HepG2 (cell line): ENCODE measurements around the gene DHX58. TPM values are rescaled to one million over a fixed set of nuclear protein-coding genes. Genes with fewer than 3 reads are reported as not detected.

Experiments used
- ARNTL ChIP-seq: sonication (generic); formaldehyde crosslinking; IDR thresholded peaks from 2 replicates; pipeline ENCODE4 v1.4.0; 2020; ENCODE audit warnings: mild to moderate bottlenecking, missing genetic modification reagents
- HNRNPUL1 ChIP-seq: fragments of 200-400 bp; formaldehyde crosslinking; IDR thresholded peaks from 2 replicates; pipeline ENCODE4 v1.6.1; 2017; ENCODE audit warnings: low read depth, mild to moderate bottlenecking, low read length, moderate library complexity
- KAT8 ChIP-seq: IDR thresholded peaks from 2 replicates; pipeline ENCODE4 v1.6.1; 2016; ENCODE audit warnings: missing genetic modification reagents, missing compliant biosample characterization
- NKX3-1 ChIP-seq: sonication (generic); formaldehyde crosslinking; IDR thresholded peaks from 2 replicates; pipeline ENCODE4 v1.5.0; 2020; ENCODE audit warnings: missing genetic modification reagents
- NPAS2 ChIP-seq: sonication (generic); formaldehyde crosslinking; IDR thresholded peaks from 2 replicates; pipeline ENCODE4 v1.8.0; 2022; ENCODE audit warnings: mild to moderate bottlenecking, missing genetic modification reagents, borderline replicate concordance
- POLR2A ChIP-seq, 2 experiments: IDR thresholded peaks; 2 replicates each; pipeline ENCODE4 v1.6.1; 2011; ENCODE audit warnings: low read depth in 2 of 2, low read length in 2 of 2, mild to moderate bottlenecking in 1 of 2, moderate library complexity in 1 of 2; ENCODE audit not compliant: insufficient read depth in 1 of 2
- POLR2AphosphoS5 ChIP-seq: IDR thresholded peaks from 2 replicates; pipeline ENCODE4 v1.6.1; 2012; ENCODE audit warnings: low read depth, low read length
- SMAD1 ChIP-seq: sonication (generic); formaldehyde crosslinking; IDR thresholded peaks from 2 replicates; pipeline ENCODE4 v1.4.0; 2020; ENCODE audit warnings: missing genetic modification reagents, low read depth, mild to moderate bottlenecking, borderline replicate concordance
- TAF15 ChIP-seq: fragments of 200-400 bp; formaldehyde crosslinking; IDR thresholded peaks from one replicate; pipeline ENCODE4 v1.6.1; 2018; ENCODE audit warnings: mild to moderate bottlenecking, low read depth, low read length; ENCODE audit not compliant: poor library complexity, severe bottlenecking
- XRCC5 ChIP-seq: fragments of 200-400 bp; formaldehyde crosslinking; optimal IDR thresholded peaks from 2 replicates; pipeline ENCODE3; 2017; ENCODE audit warnings: mild to moderate bottlenecking, low read length
- ZBTB7A ChIP-seq: sonication (generic); formaldehyde crosslinking; IDR thresholded peaks from 2 replicates; pipeline ENCODE4 v1.8.0; 2022; ENCODE audit warnings: mild to moderate bottlenecking, missing genetic modification reagents
- ZNF121 ChIP-seq: sonication (generic); formaldehyde crosslinking; IDR thresholded peaks from 2 replicates; pipeline ENCODE4 v1.5.0; 2020; ENCODE audit warnings: mild to moderate bottlenecking, missing genetic modification reagents
- ZNF546 ChIP-seq: sonication (generic); formaldehyde crosslinking; conservative IDR thresholded peaks from 2 replicates; pipeline ENCODE4 v1.8.1; 2023; ENCODE audit warnings: mild to moderate bottlenecking, missing genetic modification reagents
- ZNF7 ChIP-seq: IDR thresholded peaks from 2 replicates; pipeline ENCODE4 v1.6.1; 2016; ENCODE audit warnings: missing biosample characterization, missing genetic modification reagents
- polyA plus RNA-seq, 8 experiments: library from polyadenylated mRNA; depleted of rRNA in 3 of 8; stranded (reverse) in 7 of 8; unstranded in 1 of 8; fragments of >200 nt; fragmentation: Illumina TruSeq in 4 of 8; extraction: Trizol in 4 of 8; gene quantifications; 2 replicates each; pipeline versions ENCODE4 v1.2.1 to v1.2.3, GENCODE V29; 2011 to 2016; ENCODE audit warnings: low read depth in 4 of 8, missing spikeins in 1 of 8, mixed read lengths in 1 of 8; ENCODE audit not compliant: insufficient read depth in 1 of 8
- total RNA-seq, 5 experiments: library from RNA; depleted of rRNA; stranded (reverse); fragments of >200 nt; fragmentation: Illumina TruSeq; extraction: Trizol; gene quantifications; 2 replicates each; pipeline ENCODE4 v1.2.3, GENCODE V29; 2016; ENCODE audit warnings: low read depth in 1 of 5
- TF ChIP-seq, protein P1 (sequence below): IDR thresholded peaks from 2 replicates; pipeline ENCODE4 v1.6.1; 2012; ENCODE audit warnings: low read length, improper control_type of control experiment
- TF ChIP-seq, protein P2 (sequence below): sonication (generic); formaldehyde crosslinking; IDR thresholded peaks from 2 replicates; pipeline ENCODE4 v1.4.0; 2020; ENCODE audit warnings: mild to moderate bottlenecking, missing genetic modification reagents
- TF ChIP-seq, protein P3 (sequence below): sonication (generic); formaldehyde crosslinking; IDR thresholded peaks from 2 replicates; pipeline ENCODE4 v1.8.1; 2023; ENCODE audit warnings: mild to moderate bottlenecking, missing genetic modification reagents, borderline replicate concordance
- TF ChIP-seq, protein P4 (sequence below): sonication (generic); formaldehyde crosslinking; IDR thresholded peaks from 2 replicates; pipeline ENCODE4 v1.5.0; 2020; ENCODE audit warnings: mild to moderate bottlenecking, missing genetic modification reagents
- TF ChIP-seq, protein P5 (sequence below): sonication (generic); formaldehyde crosslinking; IDR thresholded peaks from 2 replicates; pipeline ENCODE4 v1.5.1; 2020; ENCODE audit warnings: mild to moderate bottlenecking, moderate library complexity, missing genetic modification reagents

DHX58 gene
- total and polyA plus RNA-seq, 2 of the 13 experiments (the other 11 are each of a cell fraction or from before 2014, with no cell fraction given), result 6.7 to 7.8 TPM

DNA sequence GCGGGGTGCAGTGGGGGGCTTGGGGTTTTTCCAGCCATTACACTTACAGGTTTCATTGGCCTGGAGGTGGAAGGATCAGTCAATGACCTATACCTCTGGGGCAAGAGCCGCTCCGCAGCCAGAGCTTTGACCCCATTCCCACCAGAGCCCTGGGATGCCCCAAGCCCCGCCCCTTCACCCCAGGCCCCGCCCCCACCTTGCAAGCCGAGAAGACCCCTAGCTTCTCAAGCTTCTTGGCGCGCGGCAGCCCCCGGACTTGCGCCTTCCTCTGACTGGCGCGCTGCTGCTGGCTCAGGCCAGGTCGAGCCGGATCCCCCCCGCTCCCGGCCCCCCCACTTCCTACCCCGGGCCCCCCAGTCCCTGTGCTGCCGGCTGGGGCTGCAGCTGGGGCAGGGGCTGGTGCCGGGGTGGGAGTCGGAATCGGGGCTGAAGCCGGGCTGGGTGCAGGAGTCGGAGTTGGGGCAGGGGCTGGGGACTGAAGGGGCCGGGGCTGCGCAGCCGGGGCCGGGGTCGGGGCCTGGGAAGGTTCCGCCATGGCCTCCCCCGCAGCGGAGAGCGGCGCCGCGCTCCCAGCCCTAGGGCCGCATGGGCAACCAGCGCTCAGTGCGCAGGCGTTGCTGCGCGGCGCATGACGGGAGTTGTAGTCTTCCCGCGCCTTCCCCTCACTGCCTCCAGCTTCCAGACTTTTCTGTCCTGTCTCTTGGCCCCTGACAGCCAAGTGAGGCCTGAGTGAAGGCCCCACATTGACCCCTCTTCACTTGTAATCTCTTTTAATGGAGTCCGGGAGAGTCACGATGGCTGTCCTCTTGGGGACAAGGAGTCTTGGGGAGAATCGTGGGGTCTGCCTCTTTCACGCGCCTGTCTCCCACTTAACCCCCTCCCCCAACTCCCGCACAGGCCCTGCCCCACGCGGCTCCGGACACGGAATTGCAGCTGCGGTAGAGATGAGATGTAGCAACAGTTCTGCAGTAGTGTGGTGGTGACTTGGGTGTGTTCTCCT, 8.6 kb upstream of the DHX58 start, which contains the start of gene KAT2A (continued):
- TF ChIP-seq, protein P1, sequence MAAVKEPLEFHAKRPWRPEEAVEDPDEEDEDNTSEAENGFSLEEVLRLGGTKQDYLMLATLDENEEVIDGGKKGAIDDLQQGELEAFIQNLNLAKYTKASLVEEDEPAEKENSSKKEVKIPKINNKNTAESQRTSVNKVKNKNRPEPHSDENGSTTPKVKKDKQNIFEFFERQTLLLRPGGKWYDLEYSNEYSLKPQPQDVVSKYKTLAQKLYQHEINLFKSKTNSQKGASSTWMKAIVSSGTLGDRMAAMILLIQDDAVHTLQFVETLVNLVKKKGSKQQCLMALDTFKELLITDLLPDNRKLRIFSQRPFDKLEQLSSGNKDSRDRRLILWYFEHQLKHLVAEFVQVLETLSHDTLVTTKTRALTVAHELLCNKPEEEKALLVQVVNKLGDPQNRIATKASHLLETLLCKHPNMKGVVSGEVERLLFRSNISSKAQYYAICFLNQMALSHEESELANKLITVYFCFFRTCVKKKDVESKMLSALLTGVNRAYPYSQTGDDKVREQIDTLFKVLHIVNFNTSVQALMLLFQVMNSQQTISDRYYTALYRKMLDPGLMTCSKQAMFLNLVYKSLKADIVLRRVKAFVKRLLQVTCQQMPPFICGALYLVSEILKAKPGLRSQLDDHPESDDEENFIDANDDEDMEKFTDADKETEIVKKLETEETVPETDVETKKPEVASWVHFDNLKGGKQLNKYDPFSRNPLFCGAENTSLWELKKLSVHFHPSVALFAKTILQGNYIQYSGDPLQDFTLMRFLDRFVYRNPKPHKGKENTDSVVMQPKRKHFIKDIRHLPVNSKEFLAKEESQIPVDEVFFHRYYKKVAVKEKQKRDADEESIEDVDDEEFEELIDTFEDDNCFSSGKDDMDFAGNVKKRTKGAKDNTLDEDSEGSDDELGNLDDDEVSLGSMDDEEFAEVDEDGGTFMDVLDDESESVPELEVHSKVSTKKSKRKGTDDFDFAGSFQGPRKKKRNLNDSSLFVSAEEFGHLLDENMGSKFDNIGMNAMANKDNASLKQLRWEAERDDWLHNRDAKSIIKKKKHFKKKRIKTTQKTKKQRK, result no peak
- TF ChIP-seq ZNF546 (CRISPR knock-in tag), result peak; percentile 43; the same call in 1 of the 2 replicates
- no peak for TF ChIP-seq ZNF121 (CRISPR knock-in tag)
- TF ChIP-seq TAF15, result no peak
- TF ChIP-seq ZNF7, result no peak
- TF ChIP-seq, protein P2, sequence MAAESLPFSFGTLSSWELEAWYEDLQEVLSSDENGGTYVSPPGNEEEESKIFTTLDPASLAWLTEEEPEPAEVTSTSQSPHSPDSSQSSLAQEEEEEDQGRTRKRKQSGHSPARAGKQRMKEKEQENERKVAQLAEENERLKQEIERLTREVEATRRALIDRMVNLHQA, result no peak
- TF ChIP-seq NPAS2, result no peak
- TF ChIP-seq, protein P3, sequence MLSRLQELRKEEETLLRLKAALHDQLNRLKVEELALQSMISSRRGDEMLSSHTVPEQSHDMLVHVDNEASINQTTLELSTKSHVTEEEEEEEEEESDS, result no peak
- TF ChIP-seq, protein P4, sequence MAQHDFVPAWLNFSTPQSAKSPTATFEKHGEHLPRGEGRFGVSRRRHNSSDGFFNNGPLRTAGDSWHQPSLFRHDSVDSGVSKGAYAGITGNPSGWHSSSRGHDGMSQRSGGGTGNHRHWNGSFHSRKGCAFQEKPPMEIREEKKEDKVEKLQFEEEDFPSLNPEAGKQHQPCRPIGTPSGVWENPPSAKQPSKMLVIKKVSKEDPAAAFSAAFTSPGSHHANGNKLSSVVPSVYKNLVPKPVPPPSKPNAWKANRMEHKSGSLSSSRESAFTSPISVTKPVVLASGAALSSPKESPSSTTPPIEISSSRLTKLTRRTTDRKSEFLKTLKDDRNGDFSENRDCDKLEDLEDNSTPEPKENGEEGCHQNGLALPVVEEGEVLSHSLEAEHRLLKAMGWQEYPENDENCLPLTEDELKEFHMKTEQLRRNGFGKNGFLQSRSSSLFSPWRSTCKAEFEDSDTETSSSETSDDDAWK (CRISPR knock-in tag), result no peak
- no peak for TF ChIP-seq HNRNPUL1
- 0 out of 2 replicates have a peak, but pooled peaks have one; percentile 38 for TF ChIP-seq NKX3-1 (CRISPR knock-in tag)
- 0 out of 2 replicates have a peak, but pooled peaks have one; percentile 15 for TF ChIP-seq ARNTL (CRISPR knock-in tag)
- TF ChIP-seq XRCC5, result peak; percentile 24
- no peak; the same call in 1 of the 2 replicates for TF ChIP-seq KAT8 (CRISPR knock-in tag)
- peak; percentile 76 to 95 for TF ChIP-seq POLR2A (IDR thresholded peaks at IDR 0.05; ENCODE audit: insufficient read depth in 1 of 2, low read depth in 2 of 2, low read length in 2 of 2)
- TF ChIP-seq POLR2AphosphoS5, result peak; percentile 88
- no peak for TF ChIP-seq SMAD1 (CRISPR knock-in tag)
- TF ChIP-seq, protein P5, sequence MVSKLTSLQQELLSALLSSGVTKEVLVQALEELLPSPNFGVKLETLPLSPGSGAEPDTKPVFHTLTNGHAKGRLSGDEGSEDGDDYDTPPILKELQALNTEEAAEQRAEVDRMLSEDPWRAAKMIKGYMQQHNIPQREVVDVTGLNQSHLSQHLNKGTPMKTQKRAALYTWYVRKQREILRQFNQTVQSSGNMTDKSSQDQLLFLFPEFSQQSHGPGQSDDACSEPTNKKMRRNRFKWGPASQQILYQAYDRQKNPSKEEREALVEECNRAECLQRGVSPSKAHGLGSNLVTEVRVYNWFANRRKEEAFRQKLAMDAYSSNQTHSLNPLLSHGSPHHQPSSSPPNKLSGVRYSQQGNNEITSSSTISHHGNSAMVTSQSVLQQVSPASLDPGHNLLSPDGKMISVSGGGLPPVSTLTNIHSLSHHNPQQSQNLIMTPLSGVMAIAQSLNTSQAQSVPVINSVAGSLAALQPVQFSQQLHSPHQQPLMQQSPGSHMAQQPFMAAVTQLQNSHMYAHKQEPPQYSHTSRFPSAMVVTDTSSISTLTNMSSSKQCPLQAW, result peak; percentile 79
- 0 out of 2 replicates have a peak, but pooled peaks have one; percentile 40 for TF ChIP-seq ZBTB7A (CRISPR knock-in tag)
